Left lung (tissue), 10 donors: Measurements from ENCODE around the gene EMILIN2. TPM values are rescaled to one million over a fixed set of nuclear protein-coding genes. Genes with fewer than 3 reads are reported as not detected.
A peak's percentile ranks its signal among the peaks of the same experiment; 100 is the strongest.

Experiments used
- ATAC-seq: fragments of 200-7000 bp; cut with Tn5 transposase; one replicate; pipeline ENCODE4 v1.9.1; 2020; ENCODE audit warnings: moderate library complexity
- DNase-seq, 4 donors: peaks; one replicate each; pipeline ENCODE4 v3.0.0-alpha.2; 2013 to 2020
- H3K27ac ChIP-seq, 2 donors: fragments of 200-600 bp; sonication (generic) in 1 of 2; one replicate each; pipeline versions ENCODE4 v1.5.0 to v1.8.0; 2020 to 2021
- H3K27me3 ChIP-seq, 2 donors: fragments of 200-600 bp; sonication (generic) in 1 of 2; one replicate each; pipeline versions ENCODE4 v1.5.0 to v1.8.0; 2020 to 2021
- H3K36me3 ChIP-seq, 2 donors: fragments of 200-600 bp; sonication (generic) in 1 of 2; one replicate each; pipeline versions ENCODE4 v1.5.0 to v1.8.0; 2020 to 2021
- H3K4me1 ChIP-seq, 2 donors: fragments of 200-600 bp; one replicate each; pipeline ENCODE4 v1.8.0; 2021
- H3K4me3 ChIP-seq, 2 donors: fragments of 200-600 bp; sonication (generic) in 1 of 2; one replicate each; pipeline versions ENCODE4 v1.5.0 to v1.8.0; 2020 to 2021; ENCODE audit warnings: mild to moderate bottlenecking in 1 of 2
- H3K9me3 ChIP-seq, 2 donors: fragments of 200-600 bp; sonication (generic) in 1 of 2; one replicate each; pipeline versions ENCODE4 v1.5.0 to v1.8.0; 2020 to 2021
- intact Hi-C, 2 donors: fragments of 100-400 bp; cut with DNase I; formaldehyde crosslinking; loops; one replicate each; pipeline versions ENCODE4 v1.11.2 to v1.14.2; 2022
- polyA plus RNA-seq, 6 donors: library from polyadenylated mRNA; unstranded; fragments of 120-200 nt; gene quantifications; one replicate each; pipeline ENCODE4 v1.2.1, GENCODE V29; 2013; ENCODE audit not compliant: insufficient read length in 6 of 6
- total RNA-seq, 2 donors: library from RNA; stranded (reverse); fragmentation: NEBNext Ultra II Directional; extraction: Animal tissue kit (Norgen Biotek cat#: 25700); gene quantifications; one replicate each; pipeline ENCODE4 v1.2.1, GENCODE V29; 2021
- TF ChIP-seq, protein P1 (sequence below), 2 donors: fragments of 200-600 bp; sonication (generic) in 1 of 2; IDR thresholded peaks; one replicate each; pipeline versions ENCODE4 v1.5.0 to v1.8.0; 2021; ENCODE audit warnings: antibody characterized with exemption in 2 of 2
- donor health status: DM: no; HTN: yes; CAD: no.
- donor health status: DM: no; HTN: no; CAD: no.

Gene EMILIN2
- total and polyA plus RNA-seq, 8 donors = 10.6 to 56.2 (median 15.1) TPM

DNA sequence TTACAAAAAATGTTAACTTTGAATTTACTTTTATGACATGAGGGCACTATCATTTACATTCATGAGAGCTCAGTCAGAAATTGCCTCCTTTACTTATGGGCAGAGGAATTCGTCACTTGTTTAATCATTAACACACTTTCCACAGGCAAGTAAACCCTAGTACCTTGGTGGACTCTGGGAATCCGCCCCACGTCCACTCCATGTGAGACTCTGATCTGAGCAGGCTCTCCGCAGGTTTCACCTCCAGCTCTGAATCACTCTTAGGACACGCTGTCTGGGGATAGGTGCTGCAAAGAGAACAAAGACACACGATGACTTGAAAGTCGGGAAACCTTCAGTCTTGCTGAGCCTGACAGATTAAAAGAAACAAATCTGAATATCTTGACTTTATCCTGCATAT is 92.5 kb downstream of the EMILIN2 start:
- Histone ChIP-seq H3K36me3 (peaks cover 0 to 45% of the 10 kb centered on the region in 2 donors), H3K27ac (no peak overlapping the region), H3K4me3 (no peak overlapping the region), H3K9me3 (no peaks in the 10 kb centered on the region), H3K4me1 (peaks cover 4 to 7% of the 10 kb centered on the region in 2 donors), H3K27me3 (no peaks in the 10 kb centered on the region)
- intact Hi-C loops = loop anchor here in 1 of 2 donors (10.0 kb wide), 3 partner anchors 45 to 195 kb away; no protein-coding TSS in a partner anchor
- DNase-seq (peak in 2 of 4 donors; percentile 64 to 78), ATAC-seq (peak; percentile 98)
- TF ChIP-seq, protein P1, sequence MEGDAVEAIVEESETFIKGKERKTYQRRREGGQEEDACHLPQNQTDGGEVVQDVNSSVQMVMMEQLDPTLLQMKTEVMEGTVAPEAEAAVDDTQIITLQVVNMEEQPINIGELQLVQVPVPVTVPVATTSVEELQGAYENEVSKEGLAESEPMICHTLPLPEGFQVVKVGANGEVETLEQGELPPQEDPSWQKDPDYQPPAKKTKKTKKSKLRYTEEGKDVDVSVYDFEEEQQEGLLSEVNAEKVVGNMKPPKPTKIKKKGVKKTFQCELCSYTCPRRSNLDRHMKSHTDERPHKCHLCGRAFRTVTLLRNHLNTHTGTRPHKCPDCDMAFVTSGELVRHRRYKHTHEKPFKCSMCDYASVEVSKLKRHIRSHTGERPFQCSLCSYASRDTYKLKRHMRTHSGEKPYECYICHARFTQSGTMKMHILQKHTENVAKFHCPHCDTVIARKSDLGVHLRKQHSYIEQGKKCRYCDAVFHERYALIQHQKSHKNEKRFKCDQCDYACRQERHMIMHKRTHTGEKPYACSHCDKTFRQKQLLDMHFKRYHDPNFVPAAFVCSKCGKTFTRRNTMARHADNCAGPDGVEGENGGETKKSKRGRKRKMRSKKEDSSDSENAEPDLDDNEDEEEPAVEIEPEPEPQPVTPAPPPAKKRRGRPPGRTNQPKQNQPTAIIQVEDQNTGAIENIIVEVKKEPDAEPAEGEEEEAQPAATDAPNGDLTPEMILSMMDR (IDR thresholded peaks at IDR 0.05) = no peak

DNA sequence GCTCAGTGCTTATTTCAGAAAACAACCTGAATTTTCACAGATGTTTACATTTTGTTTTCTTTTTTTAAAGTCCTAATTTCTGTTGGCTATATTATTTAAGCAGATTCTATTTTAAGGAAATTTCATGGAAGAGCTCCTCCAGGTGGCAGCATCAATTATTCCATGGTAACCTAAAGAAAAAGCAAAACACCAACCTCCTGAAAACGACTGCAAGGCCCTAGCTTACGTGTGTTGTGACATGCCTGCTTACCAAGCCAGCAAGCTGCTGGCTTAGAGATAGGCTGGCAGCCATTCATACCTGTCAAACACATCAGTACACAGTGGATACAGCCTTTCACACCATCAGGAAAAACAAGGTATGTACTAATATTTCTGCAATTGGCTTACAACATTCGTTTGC is 101.2 kb downstream of the EMILIN2 start:
- TF ChIP-seq, protein P1 (IDR thresholded peaks at IDR 0.05) = peak in 1 of 2 donors; percentile 26
- no peak overlapping the region for H3K27ac ChIP-seq
- peak in 1 of 4 donors; percentile 44 for DNase-seq

DNA sequence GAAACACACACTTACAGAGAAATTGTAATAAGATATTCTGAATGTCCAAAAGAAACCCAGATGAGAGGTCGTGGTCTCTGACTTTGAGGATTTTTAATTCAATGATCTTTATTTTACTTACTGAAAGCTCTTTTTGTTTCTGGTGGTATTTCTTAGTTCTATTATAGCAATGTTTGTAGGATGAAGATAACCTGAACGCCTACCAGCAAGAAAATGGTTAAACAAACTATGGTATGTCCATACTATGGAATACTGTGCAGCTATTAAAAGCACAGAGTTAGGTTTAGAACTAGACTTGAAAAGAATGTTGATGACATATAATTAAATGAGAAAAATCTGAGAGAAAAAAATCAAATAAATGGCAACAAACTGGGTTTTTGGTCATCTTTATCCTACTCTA is 105.8 kb downstream of the EMILIN2 start:
- no peaks in the 10 kb centered on the region for H3K9me3 ChIP-seq
- no peak for ATAC-seq
- H3K4me1 ChIP-seq = peaks cover 0 to 16% of the 10 kb centered on the region in 2 donors
- H3K36me3 ChIP-seq = peaks cover 0 to 64% of the 10 kb centered on the region in 2 donors
- TF ChIP-seq, protein P1 (IDR thresholded peaks at IDR 0.05) = no peak
- no peak overlapping the region for H3K27ac ChIP-seq
- H3K4me3 ChIP-seq = no peak overlapping the region
- H3K27me3 ChIP-seq = no peaks in the 10 kb centered on the region
- intact Hi-C loops = no loop called here
- no peak for DNase-seq

More for the DNA sequence above, 101.2 kb downstream of the EMILIN2 start:
- Histone ChIP-seq H3K4me1 (peaks cover 0 to 4% of the 10 kb centered on the region in 2 donors), H3K4me3 (no peak overlapping the region), H3K9me3 (no peaks in the 10 kb centered on the region), H3K27me3 (no peaks in the 10 kb centered on the region), H3K36me3 (peaks cover 0 to 51% of the 10 kb centered on the region in 2 donors)
- peak; percentile 49 for ATAC-seq
- intact Hi-C loops = no loop called here

DNA sequence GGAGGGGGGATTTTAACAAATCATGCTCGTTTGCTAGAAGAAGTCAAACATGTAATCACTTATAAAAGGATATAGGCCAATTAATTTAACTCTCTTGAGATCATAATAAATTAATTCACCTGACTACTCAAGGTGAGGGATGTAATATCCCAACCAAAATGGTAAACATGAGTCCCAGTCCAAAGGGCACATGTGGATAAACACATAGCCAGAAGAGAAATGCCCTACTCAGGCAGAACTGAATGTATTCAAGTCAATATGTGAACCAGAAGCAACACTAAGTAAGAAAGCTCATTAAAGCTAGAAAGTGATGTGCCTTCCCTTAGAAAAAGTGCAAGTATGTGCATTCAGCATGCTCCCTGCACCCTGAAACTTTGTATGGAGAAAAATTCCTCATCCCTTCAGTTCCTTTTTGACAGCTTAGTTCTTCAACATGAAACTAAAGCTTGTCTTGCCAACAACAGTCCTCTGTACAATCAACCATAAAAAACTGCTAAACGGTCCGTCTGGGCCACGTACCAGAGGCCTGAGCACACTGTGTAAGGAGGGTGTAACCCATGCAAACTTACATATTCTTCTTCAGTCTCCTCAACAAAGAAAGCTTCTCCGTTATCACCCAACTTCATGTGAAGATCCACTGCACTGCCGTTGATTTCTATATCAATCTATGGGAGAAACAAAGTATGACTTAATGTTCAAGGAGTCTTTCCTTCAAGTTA is 107.3 kb downstream of the EMILIN2 start:
- no peaks in the 10 kb centered on the region for H3K27me3 ChIP-seq
- H3K4me1 ChIP-seq = peaks cover 0 to 26% of the 10 kb centered on the region in 2 donors
- no peak overlapping the region for H3K4me3 ChIP-seq
- H3K9me3 ChIP-seq = no peaks in the 10 kb centered on the region
- intact Hi-C loops = no loop called here
- TF ChIP-seq, protein P1 (IDR thresholded peaks at IDR 0.05) = no peak
- no peak for ATAC-seq
- DNase-seq = no peak
- H3K27ac ChIP-seq = no peak overlapping the region
- peaks cover 0 to 64% of the 10 kb centered on the region in 2 donors for H3K36me3 ChIP-seq

DNA sequence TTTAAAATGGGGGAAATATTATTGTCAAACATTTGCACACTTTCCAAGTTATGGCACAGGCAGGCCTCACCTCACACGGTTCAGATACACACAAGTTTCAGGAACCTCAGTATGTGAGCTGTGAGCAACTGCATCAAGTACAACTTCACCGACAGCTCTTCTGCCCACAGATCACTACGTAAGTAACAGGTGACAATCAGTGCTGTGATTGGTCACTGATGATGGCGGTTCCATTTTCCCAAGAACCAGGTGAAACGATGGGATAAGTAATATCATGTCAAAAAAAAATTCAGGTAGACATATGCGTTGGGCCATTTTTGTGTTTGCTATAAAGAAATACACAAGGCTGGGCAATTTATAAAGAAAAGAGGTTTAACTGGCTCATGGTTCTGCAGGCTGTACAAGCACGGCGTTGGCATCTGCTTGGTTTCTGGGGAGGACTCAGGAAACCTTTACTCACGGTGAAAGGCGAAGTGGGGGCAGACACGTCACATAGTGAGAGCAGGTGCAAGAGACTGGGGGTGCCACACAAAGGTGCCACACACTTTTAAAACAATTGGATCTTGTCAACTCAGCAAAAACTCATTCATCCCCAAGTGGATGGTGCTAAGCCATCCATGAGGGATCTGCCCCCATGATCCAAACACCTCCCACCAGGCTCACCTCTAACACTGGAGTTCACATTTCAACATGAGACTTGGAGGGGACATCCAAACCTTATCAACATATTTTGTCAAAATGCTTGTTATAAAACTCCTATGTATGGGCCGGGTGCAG is 108.3 kb downstream of the EMILIN2 start:
- TF ChIP-seq, protein P1 (IDR thresholded peaks at IDR 0.05) = no peak
- intact Hi-C loops = no loop called here
- peaks cover 0 to 55% of the 10 kb centered on the region in 2 donors for H3K36me3 ChIP-seq
- DNase-seq (no peak), ATAC-seq (no peak)
- no peaks in the 10 kb centered on the region for H3K9me3 ChIP-seq
- no peak overlapping the region for H3K27ac ChIP-seq
- H3K4me1 ChIP-seq = peaks cover 4 to 34% of the 10 kb centered on the region in 2 donors
- no peak overlapping the region for H3K4me3 ChIP-seq
- no peaks in the 10 kb centered on the region for H3K27me3 ChIP-seq
